ENCODE measurements around the gene BORCS6. TPM values are rescaled to one million over a fixed set of nuclear protein-coding genes. Genes with fewer than 3 reads are reported as not detected.

The BORCS6 gene
- total and polyA plus RNA-seq, 9 of the 15 experiments (the other 6 are each of a cell fraction or from before 2014, with no cell fraction given) = 0.01 to 7.4 (median 2.3) TPM

GRCh38 chr17:8206536-8206935, 16.6 kb upstream of the BORCS6 start (continued):
- TF ChIP-seq PTRF (tag; IDR thresholded peaks at IDR 0.05) = no peak
- TF ChIP-seq BMI1 (IDR thresholded peaks at IDR 0.05; ENCODE audit: low read length) = no peak

DNA sequence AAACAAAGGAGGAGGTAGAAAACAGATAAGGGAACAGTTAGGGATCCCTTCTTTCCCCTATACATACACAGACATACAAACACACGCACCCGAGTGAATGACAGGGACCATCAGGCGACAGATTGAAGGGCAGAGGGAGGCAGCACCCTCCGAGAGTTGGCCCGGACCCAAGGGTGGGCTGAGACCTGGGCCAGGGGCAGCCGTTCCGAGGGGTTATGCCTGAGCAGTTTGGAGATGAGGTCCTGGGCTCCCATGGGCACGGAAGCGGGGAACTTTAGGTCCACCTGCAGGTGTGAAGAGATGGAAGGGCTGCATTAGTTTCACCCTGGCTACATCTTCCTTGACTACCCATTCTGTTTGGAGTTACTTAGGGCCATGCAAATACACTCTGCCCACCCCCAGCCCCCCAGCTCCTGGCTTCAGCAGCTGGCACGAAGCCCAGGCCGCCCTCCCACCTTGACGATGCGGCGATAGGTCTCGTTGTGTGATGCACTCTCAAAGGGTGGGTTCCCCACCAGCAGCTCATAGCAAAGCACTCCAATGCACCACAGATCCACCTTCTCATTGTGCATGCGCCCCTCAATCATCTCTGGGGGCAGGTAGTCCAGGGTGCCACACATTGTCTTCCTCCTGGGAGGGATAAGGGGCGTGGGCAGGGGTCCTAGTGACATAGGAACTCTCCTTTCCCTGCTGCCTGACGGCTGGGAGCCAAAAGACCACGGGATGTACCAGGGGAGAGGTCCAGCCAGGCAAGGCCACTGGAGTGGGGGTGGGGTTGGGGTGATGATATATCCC, 15.0 kb upstream of the BORCS6 start:
- Histone ChIP-seq H3K9me1 (ENCODE audit: control insufficient read depth, insufficient read depth, low read length) (no peaks in the 10 kb centered on the region), H3K9me3 (replicated peaks; ENCODE audit: control insufficient read depth, insufficient read depth, low read depth, low read length) (peaks cover 2% of the 10 kb centered on the region; the same call in 1 of the 2 replicates), H3K4me1 (replicated peaks in 1 of 2; ENCODE audit: control insufficient read depth in 2 of 2, insufficient read depth in 2 of 2, low read length in 2 of 2) (peaks cover 3 to 18% of the 10 kb centered on the region in 2 experiments; a peak in 4 of 5 replicates), H3K9ac (ENCODE audit: insufficient read depth in 1 of 2, low read depth in 2 of 2, low read length in 2 of 2) (peak overlapping the region in 1 of 2 experiments; percentile 17; a peak in 1 of 4 replicates), H3K79me2 (ENCODE audit: control insufficient read depth, insufficient read depth, low read length) (peaks cover 28% of the 10 kb centered on the region), H3K27me3 (ENCODE audit: control insufficient read depth in 2 of 2, insufficient read depth in 2 of 2, low read length in 2 of 2) (no peaks in the 10 kb centered on the region), H3K27ac (ENCODE audit: extremely low read depth, low read depth, low read length) (no peak overlapping the region), H4K20me1 (replicated peaks; ENCODE audit: control insufficient read depth, insufficient read depth, low read length) (no peaks in the 10 kb centered on the region), H3K4me2 (ENCODE audit: insufficient read depth, low read length) (no peak overlapping the region), H3K4me3 (no peak overlapping the region), H2AFZ (ENCODE audit: low read depth, low read length) (no peak overlapping the region), H3K36me3 (ENCODE audit: control insufficient read depth, insufficient read depth, low read length) (peaks cover 50% of the 10 kb centered on the region)
- in situ Hi-C loops (cut with MboI) (no loop called here), intact Hi-C loops (cut with micrococcal nuclease) (no loop called here)
- FAIRE-seq (no peak), DNase-seq (ENCODE audit: extremely low read depth in 1 of 4, low spot score in 3 of 4) (no peak), ATAC-seq (no peak; the same call in 2 of the 3 replicates)
- BruUV-seq (replicated peaks) = no TSS peak
- 84% methylated on average over 9 of the region's 19 CpGs for WGBS (ENCODE audit: insufficient coverage, low coverage, missing lambda C conversion rate)
- ChIA-PET POLR2A (interaction anchor here (0.6 to 1.3 kb wide), 3 partner anchors 18 to 290 kb away, joined by 3 to 5 read pairs (median 4); no protein-coding TSS in a partner anchor), CTCF (ENCODE audit: low intra/inter-chr PET ratio) (no interaction called here)
- TF ChIP-seq SUPT5H (IDR thresholded peaks at IDR 0.05) = peak; percentile 66; the same call in 1 of the 2 replicates
- TF ChIP-seq, protein P1, sequence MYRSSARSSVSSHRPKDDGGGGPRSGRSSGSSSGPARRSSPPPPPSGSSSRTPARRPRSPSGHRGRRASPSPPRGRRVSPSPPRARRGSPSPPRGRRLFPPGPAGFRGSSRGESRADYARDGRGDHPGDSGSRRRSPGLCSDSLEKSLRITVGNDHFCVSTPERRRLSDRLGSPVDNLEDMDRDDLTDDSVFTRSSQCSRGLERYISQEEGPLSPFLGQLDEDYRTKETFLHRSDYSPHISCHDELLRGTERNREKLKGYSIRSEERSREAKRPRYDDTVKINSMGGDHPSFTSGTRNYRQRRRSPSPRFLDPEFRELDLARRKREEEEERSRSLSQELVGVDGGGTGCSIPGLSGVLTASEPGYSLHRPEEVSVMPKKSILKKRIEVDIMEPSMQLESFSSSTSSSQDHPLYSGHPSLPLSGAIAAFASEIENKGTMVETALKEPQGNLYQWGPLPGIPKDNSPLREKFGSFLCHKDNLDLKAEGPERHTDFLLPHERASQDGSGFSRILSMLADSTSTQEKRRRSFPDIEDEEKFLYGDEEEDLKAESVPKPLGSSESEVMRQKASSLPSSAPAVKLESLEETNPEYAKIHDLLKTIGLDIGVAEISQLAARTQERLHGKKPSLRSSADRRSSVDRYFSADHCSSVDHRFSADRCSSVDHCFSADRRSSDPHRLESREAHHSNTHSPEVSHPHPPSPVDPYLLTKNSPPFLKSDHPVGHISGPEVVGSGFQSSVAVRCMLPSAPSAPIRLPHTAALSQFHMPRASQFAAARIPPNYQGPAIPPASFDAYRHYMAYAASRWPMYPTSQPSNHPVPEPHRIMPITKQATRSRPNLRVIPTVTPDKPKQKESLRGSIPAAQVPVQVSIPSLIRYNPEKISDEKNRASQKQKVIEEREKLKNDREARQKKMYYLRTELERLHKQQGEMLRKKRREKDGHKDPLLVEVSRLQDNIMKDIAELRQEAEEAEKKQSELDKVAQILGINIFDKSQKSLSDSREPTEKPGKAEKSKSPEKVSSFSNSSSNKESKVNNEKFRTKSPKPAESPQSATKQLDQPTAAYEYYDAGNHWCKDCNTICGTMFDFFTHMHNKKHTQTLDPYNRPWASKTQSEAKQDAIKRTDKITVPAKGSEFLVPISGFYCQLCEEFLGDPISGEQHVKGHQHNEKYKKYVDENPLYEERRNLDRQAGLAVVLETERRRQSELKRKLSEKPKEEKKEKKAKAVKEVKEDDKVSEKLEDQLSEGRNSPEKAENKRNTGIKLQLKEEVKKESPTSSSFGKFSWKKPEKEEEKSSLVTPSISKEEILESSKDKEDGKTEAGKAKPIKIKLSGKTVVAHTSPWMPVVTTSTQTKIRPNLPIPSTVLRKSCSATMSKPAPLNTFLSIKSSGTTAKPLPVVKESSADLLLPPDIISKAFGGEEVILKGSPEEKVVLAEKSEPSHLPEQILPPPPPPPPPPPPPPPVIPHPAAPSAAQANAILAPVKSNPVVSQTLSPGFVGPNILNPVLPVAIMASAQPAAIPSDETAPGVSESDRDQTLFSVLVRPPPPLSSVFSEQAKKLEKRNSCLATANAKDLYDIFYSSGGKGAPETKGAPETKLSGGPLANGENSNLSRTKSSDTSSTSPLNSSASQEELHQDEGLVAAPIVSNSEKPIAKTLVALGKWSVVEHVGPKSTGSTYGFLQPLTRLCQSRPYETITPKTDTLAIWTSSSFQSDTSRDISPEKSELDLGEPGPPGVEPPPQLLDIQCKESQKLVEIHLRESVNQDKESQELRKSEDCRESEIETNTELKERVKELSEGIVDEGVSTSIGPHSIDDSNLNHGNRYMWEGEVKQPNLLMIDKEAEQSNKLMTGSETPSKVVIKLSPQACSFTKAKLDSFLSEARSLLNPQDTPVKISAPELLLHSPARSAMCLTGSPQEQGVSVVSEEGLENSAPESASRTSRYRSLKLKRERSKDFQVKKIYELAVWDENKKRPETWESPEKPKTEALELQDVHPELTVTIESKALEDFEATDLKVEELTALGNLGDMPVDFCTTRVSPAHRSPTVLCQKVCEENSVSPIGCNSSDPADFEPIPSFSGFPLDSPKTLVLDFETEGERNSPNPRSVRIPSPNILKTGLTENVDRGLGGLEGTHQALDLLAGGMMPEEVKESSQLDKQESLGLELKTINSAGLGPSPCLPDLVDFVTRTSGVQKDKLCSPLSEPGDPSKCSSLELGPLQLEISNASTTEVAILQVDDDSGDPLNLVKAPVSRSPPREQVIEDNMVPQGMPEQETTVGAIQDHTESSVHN (IDR thresholded peaks at IDR 0.05; ENCODE audit: borderline replicate concordance in 1 of 2, low read depth in 1 of 2) = no peak
- TF ChIP-seq, protein P2, sequence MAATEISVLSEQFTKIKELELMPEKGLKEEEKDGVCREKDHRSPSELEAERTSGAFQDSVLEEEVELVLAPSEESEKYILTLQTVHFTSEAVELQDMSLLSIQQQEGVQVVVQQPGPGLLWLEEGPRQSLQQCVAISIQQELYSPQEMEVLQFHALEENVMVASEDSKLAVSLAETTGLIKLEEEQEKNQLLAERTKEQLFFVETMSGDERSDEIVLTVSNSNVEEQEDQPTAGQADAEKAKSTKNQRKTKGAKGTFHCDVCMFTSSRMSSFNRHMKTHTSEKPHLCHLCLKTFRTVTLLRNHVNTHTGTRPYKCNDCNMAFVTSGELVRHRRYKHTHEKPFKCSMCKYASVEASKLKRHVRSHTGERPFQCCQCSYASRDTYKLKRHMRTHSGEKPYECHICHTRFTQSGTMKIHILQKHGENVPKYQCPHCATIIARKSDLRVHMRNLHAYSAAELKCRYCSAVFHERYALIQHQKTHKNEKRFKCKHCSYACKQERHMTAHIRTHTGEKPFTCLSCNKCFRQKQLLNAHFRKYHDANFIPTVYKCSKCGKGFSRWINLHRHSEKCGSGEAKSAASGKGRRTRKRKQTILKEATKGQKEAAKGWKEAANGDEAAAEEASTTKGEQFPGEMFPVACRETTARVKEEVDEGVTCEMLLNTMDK (IDR thresholded peaks at IDR 0.05; ENCODE audit: borderline replicate concordance, insufficient read depth, low read depth, low read length, poor library complexity, severe bottlenecking) = no peak
- peak; percentile 56 for TF ChIP-seq KDM5B (IDR thresholded peaks at IDR 0.05; ENCODE audit: insufficient replicate concordance, low read depth, low read length)
- TF ChIP-seq CBFA2T2 (conservative IDR thresholded peaks at IDR 0.05) = no peak
- TF ChIP-seq RBFOX2 (IDR thresholded peaks at IDR 0.05; ENCODE audit: low read depth, low read length) = peak; percentile 56
- TF ChIP-seq ZNF780A (CRISPR knock-in tag; IDR thresholded peaks at IDR 0.05) = no peak
- peak; percentile 54 for TF ChIP-seq POLR2A (conservative IDR thresholded peaks at IDR 0.05)
